DMS79 treated with DMSO at 0.1 percent for 48 hours (cell line): ENCODE data around the gene SYT13.
"Not testable (repeated sequence)": the region's sequence is repeated elsewhere in the genome, so short reads cannot be mapped to it uniquely, and the experiment has no call there.

ENCODE experiments used
- DNase-seq: peaks from one replicate; lab custom pipeline; 2025; lab: John Stamatoyannopoulos, UW

SYT13 gene

GRCh38 chr11:45274206-45274605, 11.9 kb downstream of the SYT13 start:
- no peak for DNase-seq

- no peak for DNase-seq
Observed at GRCh38 chr11:45273509-45273908, 12.6 kb downstream of the SYT13 start.

- no peak for DNase-seq
Observed at GRCh38 chr11:45272701-45273100, 13.4 kb downstream of the SYT13 start.

GRCh38 chr11:45270946-45271716, 15.0 kb downstream of the SYT13 start:
- DNase-seq = no peak

GRCh38 chr11:45269678-45270077, 16.5 kb downstream of the SYT13 start:
- no peak for DNase-seq

GRCh38 chr11:45267652-45268299, 18.4 kb downstream of the SYT13 start:
- no peak for DNase-seq

- no peak for DNase-seq
Observed at GRCh38 chr11:45267052-45267451, 19.1 kb downstream of the SYT13 start.

- no peak for DNase-seq
Observed at GRCh38 chr11:45266676-45267020, 19.5 kb downstream of the SYT13 start.

- DNase-seq = no peak
Observed at GRCh38 chr11:45265969-45266675, 20.0 kb downstream of the SYT13 start.

- DNase-seq = no peak
Observed at GRCh38 chr11:45264839-45265515, 21.2 kb downstream of the SYT13 start.

GRCh38 chr11:45263773-45264172, 22.4 kb downstream of the SYT13 start:
- DNase-seq = no peak

GRCh38 chr11:45262900-45263299, 23.2 kb downstream of the SYT13 start:
- no peak for DNase-seq

- DNase-seq = no peak
Observed at GRCh38 chr11:45260071-45260470, 26.1 kb downstream of the SYT13 start.

GRCh38 chr11:45259592-45259991, 26.5 kb downstream of the SYT13 start:
- DNase-seq = no peak

GRCh38 chr11:45258982-45259530, 27.1 kb downstream of the SYT13 start:
- DNase-seq = no peak

GRCh38 chr11:45254070-45254469, 32.1 kb downstream of the SYT13 start:
- DNase-seq = no peak

GRCh38 chr11:45253640-45254039, 32.5 kb downstream of the SYT13 start:
- DNase-seq = no peak

- DNase-seq = no peak
Observed at GRCh38 chr11:45252877-45253276, 33.3 kb downstream of the SYT13 start.

GRCh38 chr11:45252134-45252856, 33.8 kb downstream of the SYT13 start:
- DNase-seq = no peak

GRCh38 chr11:45250035-45250718, 36.0 kb downstream of the SYT13 start:
- no peak for DNase-seq

- DNase-seq = not testable (repeated sequence)
Observed at GRCh38 chr11:45249372-45249771, 36.8 kb downstream of the SYT13 start.
